ENCODE measurements around the gene AKAP8.

GRCh38 chr19:15374105-15374651, 5.4 kb downstream of the AKAP8 start:
- no peak for TF ChIP-seq EZH2 (IDR thresholded peaks at IDR 0.05)
- no peak for TF ChIP-seq POLR2AphosphoS5 (IDR thresholded peaks at IDR 0.05; ENCODE audit: borderline replicate concordance, low read depth, low read length)

Data from SK-N-MC (cell line).